Stomach (tissue), 9 donors: ENCODE data around the gene GALNT18. TPM values are rescaled to one million over a fixed set of nuclear protein-coding genes. Genes with fewer than 3 reads are reported as not detected.

Experiments used
- DNase-seq, 2 donors: peaks; one replicate each; pipeline versions ENCODE4 v3.0.0 to v3.0.0-alpha.2; 2013 to 2019
- H3K27ac ChIP-seq, 5 donors: fragments of 200-600 bp in 4 of 5; sonication (generic) in 4 of 5; one replicate each; pipeline ENCODE4 v1.5.1; 2013 to 2019; ENCODE audit warnings: mild to moderate bottlenecking in 1 of 5, moderate library complexity in 1 of 5
- H3K27me3 ChIP-seq, 3 donors: fragments of 200-600 bp; sonication (generic); one replicate each; pipeline ENCODE4 v1.5.1; 2017 to 2019; ENCODE audit warnings: mixed run types in 1 of 3
- H3K36me3 ChIP-seq, 4 donors: fragments of 200-600 bp; sonication (generic); 1 replicate in 3 of 4; 2 replicates in 1 of 4; pipeline ENCODE4 v1.5.1; 2016 to 2019
- H3K4me1 ChIP-seq, 4 donors: fragments of 200-600 bp; sonication (generic); one replicate each; pipeline ENCODE4 v1.5.1; 2016 to 2019
- H3K4me3 ChIP-seq, 4 donors: fragments of 200-600 bp; sonication (generic) in 3 of 4; one replicate each; pipeline ENCODE4 v1.5.1; 2016 to 2019; ENCODE audit warnings: mild to moderate bottlenecking in 1 of 4
- H3K9me3 ChIP-seq, 4 donors: fragments of 200-600 bp; sonication (generic); one replicate each; pipeline ENCODE4 v1.5.1; 2016 to 2019
- CTCF ChIP-seq, 7 experiments: fragments of 450-650 bp in 4 of 7; fragments of 200-600 bp in 3 of 7; sonication (generic) in 3 of 7; IDR thresholded peaks; one replicate each; pipeline ENCODE4 v1.5.1; 2016 to 2019; ENCODE audit warnings: antibody characterized with exemption in 7 of 7, control low read depth in 2 of 7, mild to moderate bottlenecking in 1 of 7
- EP300 ChIP-seq: sonication (generic); formaldehyde crosslinking; IDR thresholded peaks from one replicate; pipeline ENCODE4 v1.6.1; 2017; ENCODE audit warnings: antibody characterized with exemption
- POLR2A ChIP-seq, 4 donors: fragments of 450-650 bp; IDR thresholded peaks; one replicate each; pipeline ENCODE4 v1.6.1; 2016; ENCODE audit warnings: antibody characterized with exemption in 4 of 4, control low read depth in 2 of 4, mild to moderate bottlenecking in 1 of 4, moderate library complexity in 1 of 4
- POLR2AphosphoS5 ChIP-seq, 3 donors: sonication (generic); formaldehyde crosslinking; IDR thresholded peaks; one replicate each; pipeline ENCODE4 v1.6.1; 2016; ENCODE audit warnings: antibody characterized with exemption in 3 of 3
- WGBS, 5 donors: extraction: QIAGEN DNeasy Blood & Tissue Kit in 3 of 5; methylation state at CpG; one replicate each; pipeline versions ENCODE4 v1.1.5 to v1.1.7; 2013 to 2018; 5-methylcytosine and 5-hydroxymethylcytosine counted together
- intact Hi-C: fragments of 100-400 bp; cut with DNase I; formaldehyde crosslinking; loops from one replicate; pipeline ENCODE4 v1.15.1; 2023; ENCODE audit warnings: low total_unique reads
- polyA plus RNA-seq, 3 donors: library from polyadenylated mRNA; stranded (reverse); fragments of 200-250 nt; gene quantifications; one replicate each; pipeline ENCODE4 v1.2.3, GENCODE V29; 2013
- total RNA-seq, 5 donors: library from RNA; depleted of rRNA; stranded (reverse); fragments of >200 nt; gene quantifications; one replicate each; pipeline versions ENCODE4 v1.1.0 to v1.2.3, GENCODE V29; 2014 to 2016
- donor health status: healthy with polysubstance abuse.
- donor health status: Bipolar disorder and iron deficiency.
- donor health status: healthy.

Gene GALNT18
- total and polyA plus RNA-seq, 8 donors = 0.58 to 16.1 (median 2.7) TPM

DNA sequence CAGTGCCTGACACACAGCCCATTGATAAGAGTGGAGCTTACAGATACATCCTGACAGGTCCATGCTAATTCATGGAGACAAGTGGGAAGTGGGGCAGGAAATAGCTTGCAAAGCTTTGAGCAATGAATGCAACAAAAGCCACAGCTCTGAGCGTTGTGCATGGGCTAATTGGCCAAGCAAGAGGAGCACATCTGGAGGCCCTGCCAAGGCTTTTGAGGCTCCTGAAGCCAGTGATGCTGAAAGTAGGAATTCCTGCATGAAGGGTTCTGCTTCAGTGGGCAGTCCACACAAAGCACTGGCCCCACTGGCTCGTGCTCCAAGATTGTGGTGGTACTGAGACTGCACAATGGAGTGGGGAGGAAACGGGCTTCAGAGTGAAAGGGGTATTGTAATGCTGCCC, 164.9 kb downstream of the GALNT18 start:
- Histone ChIP-seq H3K27ac (no peak overlapping the region), H3K4me1 (peaks cover 0 to 11% (median 5%) of the 10 kb centered on the region in 4 donors), H3K4me3 (no peak overlapping the region), H3K36me3 (no peaks in the 10 kb centered on the region), H3K9me3 (no peaks in the 10 kb centered on the region), H3K27me3 (no peaks in the 10 kb centered on the region)
- intact Hi-C loops = no loop called here
- TF ChIP-seq POLR2AphosphoS5 (IDR thresholded peaks at IDR 0.05) = no peak
- no peak for TF ChIP-seq CTCF (IDR thresholded peaks at IDR 0.05)
- TF ChIP-seq EP300 = no peak
- no peak for TF ChIP-seq POLR2A (IDR thresholded peaks at IDR 0.05)
- 69 to 81% (median 78%) methylated on average over 1 to 3 of the region's 3 CpGs for WGBS, 5 donors
- no peak for DNase-seq

- Histone ChIP-seq H3K9me3 (no peaks in the 10 kb centered on the region), H3K4me1 (no peaks in the 10 kb centered on the region), H3K36me3 (no peaks in the 10 kb centered on the region), H3K27ac (no peak overlapping the region), H3K27me3 (no peaks in the 10 kb centered on the region), H3K4me3 (no peak overlapping the region)
- intact Hi-C loops = no loop called here
- DNase-seq = no peak
- TF ChIP-seq POLR2A (IDR thresholded peaks at IDR 0.05) = no peak
- no peak for TF ChIP-seq CTCF (IDR thresholded peaks at IDR 0.05)
- no peak for TF ChIP-seq POLR2AphosphoS5 (IDR thresholded peaks at IDR 0.05)
- TF ChIP-seq EP300 = no peak
- 76 to 94% (median 78%) methylated on average over 3 of the region's 3 CpGs for whole genome bisulfite sequencing, 5 donors
These were observed 167.1 kb downstream of the GALNT18 start for GRCh38 chr11:11454671-11455223.

DNA sequence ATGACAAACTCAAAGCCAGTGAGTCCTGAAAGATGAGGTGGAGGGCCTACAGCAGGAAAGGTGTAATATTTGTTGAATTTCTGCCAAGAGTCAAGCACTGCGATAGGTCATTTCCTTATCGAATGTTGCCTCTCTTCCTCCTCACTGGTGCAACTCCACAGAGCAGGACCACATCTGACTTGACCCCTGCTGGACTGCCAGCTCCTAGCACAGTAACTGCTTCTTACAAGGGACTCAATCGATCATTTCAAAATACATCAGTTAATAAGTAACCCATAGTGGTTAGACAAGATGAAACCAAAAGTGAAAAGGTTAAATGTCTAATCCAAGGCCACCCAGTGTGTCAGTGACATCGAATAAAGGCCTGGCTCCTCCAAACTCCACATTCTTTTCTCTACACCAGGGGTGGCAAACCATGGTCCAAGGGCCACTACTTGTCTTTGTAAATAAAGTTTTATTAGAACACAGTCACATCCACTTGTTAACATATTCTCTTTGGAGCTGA, 170.3 kb downstream of the GALNT18 start:
- Histone ChIP-seq H3K4me1 (no peaks in the 10 kb centered on the region), H3K4me3 (no peak overlapping the region), H3K9me3 (no peaks in the 10 kb centered on the region), H3K36me3 (no peaks in the 10 kb centered on the region), H3K27ac (no peak overlapping the region), H3K27me3 (no peaks in the 10 kb centered on the region)
- intact Hi-C loops = no loop called here
- DNase-seq = no peak
- WGBS, 5 donors = 31 to 65% (median 50%) methylated on average over 4 of the region's 4 CpGs
- TF ChIP-seq EP300 (no peak), POLR2AphosphoS5 (IDR thresholded peaks at IDR 0.05) (no peak), CTCF (IDR thresholded peaks at IDR 0.05) (no peak)

DNA sequence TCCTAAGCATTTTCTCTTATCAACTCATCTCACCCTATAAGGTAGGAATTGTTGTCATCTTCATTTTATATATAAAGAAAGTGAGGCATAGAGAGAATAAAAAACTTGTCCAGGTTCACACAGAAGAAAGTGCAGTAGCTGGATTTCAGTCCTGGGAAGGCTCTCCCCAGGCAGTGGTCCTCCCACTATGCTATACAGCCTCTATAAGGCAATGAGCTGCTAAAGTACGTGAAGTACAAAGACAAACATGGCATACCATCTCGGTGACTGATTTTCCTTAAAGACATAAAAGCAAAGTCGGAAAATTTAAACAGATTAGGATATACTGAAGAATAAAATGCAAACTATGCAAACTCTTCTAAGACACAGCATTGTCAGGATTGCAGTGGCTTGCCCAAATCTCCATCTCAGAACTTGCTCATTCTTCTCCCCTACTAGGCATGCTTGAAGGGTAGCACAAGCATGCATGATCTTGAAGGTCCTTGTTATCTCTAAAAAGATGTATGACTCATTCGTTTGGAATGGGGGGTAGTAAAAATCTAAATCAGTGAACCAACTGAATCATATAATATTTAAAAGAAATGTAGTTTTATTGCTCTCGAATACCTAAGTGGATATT, 171.0 kb downstream of the GALNT18 start:
- TF ChIP-seq EP300 (no peak), POLR2AphosphoS5 (IDR thresholded peaks at IDR 0.05) (no peak), POLR2A (IDR thresholded peaks at IDR 0.05) (no peak), CTCF (IDR thresholded peaks at IDR 0.05) (no peak)
- H3K9me3 ChIP-seq = no peaks in the 10 kb centered on the region
- no peak overlapping the region for H3K4me3 ChIP-seq
- intact Hi-C loops = no loop called here
- 70 to 78% (median 75%) methylated on average over 5 of the region's 5 CpGs for WGBS, 5 donors
- no peaks in the 10 kb centered on the region for H3K27me3 ChIP-seq
- H3K27ac ChIP-seq = no peak overlapping the region
- no peak for DNase-seq
- no peaks in the 10 kb centered on the region for H3K36me3 ChIP-seq
- H3K4me1 ChIP-seq = no peaks in the 10 kb centered on the region
